ENCODE data around the gene TNIP2. TPM values are rescaled to one million over a fixed set of nuclear protein-coding genes. Genes with fewer than 3 reads are reported as not detected.

TNIP2 gene
- total RNA-seq, 1 experiment from 2014 or later = 56.5 TPM

DNA sequence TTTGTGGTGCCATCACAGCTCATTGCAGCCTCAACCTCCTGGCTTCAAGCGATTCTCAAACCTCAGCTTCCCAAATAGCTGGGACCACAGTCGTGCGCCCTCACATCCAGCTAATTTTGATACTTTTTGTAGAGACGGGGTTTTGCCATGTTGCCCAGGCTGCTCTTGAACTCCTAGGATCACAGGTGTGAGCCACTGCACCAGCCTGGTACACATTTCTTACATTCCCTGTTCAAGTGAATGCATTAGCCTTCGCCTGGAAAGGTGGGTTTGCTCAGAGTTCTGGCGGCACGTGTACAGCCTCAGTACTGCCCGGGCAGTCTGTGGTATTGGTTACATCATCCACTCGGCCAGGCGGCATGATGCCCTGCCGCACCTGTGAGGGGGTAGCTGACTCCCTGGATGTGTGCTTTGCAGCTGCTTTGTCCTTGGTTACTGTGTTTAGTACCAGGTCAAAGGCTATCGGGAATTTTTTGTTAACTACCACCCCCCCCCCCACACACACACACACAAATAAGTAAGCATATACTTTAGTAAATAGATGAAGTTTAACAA is 57.1 kb downstream of the TNIP2 start:
- no peak overlapping the region for H3K4me2 ChIP-seq (ENCODE audit: low read length)
- ChIA-PET CTCF (no interaction called here), POLR2A (ENCODE audit: unreplicated experiment) (no interaction called here)
- H3K9me3 ChIP-seq (ENCODE audit: low read length) = no peaks in the 10 kb centered on the region
- DNase-seq (no peak), ATAC-seq (no peak)
- no peak overlapping the region for H3K27ac ChIP-seq (ENCODE audit: low read length)
- no TSS peak for BruUV-seq (replicated peaks)
- no peak overlapping the region for H3K9ac ChIP-seq (ENCODE audit: low read length)
- no peak overlapping the region for H2AFZ ChIP-seq (ENCODE audit: low read length)
- no peaks in the 10 kb centered on the region for H3K4me1 ChIP-seq (ENCODE audit: insufficient read depth, low read length)
- TF ChIP-seq EZH2 (IDR thresholded peaks at IDR 0.05; ENCODE audit: low read length, unreplicated experiment) (no peak), CTCF (conservative IDR thresholded peaks at IDR 0.05; ENCODE audit: low read depth, low read length) (no peak)
- H3K27me3 ChIP-seq (ENCODE audit: low read length) = no peaks in the 10 kb centered on the region
- no peaks in the 10 kb centered on the region for H3K9me2 ChIP-seq (replicated peaks; ENCODE audit: low read length)
- H3F3A ChIP-seq (ENCODE audit: low read length, unreplicated experiment) = no peaks in the 10 kb centered on the region
- H3K79me2 ChIP-seq (ENCODE audit: low read length) = no peaks in the 10 kb centered on the region
- peaks cover 5% of the 10 kb centered on the region; the same call in 1 of the 2 replicates for H3K36me3 ChIP-seq (ENCODE audit: low read depth, low read length)
- no peak overlapping the region for H3K4me3 ChIP-seq (ENCODE audit: low read length)
- H4K20me1 ChIP-seq (ENCODE audit: low read length) = no peaks in the 10 kb centered on the region
- intact Hi-C loops (cut with micrococcal nuclease) = no loop called here

GRCh38 chr4:2698504-2698903 is 57.6 kb downstream of the TNIP2 start:
- BruUV-seq (replicated peaks) = no TSS peak
- POLR2A ChIA-PET (ENCODE audit: unreplicated experiment) = no interaction called here
- H2AFZ ChIP-seq (ENCODE audit: low read length) = no peak overlapping the region

DNA sequence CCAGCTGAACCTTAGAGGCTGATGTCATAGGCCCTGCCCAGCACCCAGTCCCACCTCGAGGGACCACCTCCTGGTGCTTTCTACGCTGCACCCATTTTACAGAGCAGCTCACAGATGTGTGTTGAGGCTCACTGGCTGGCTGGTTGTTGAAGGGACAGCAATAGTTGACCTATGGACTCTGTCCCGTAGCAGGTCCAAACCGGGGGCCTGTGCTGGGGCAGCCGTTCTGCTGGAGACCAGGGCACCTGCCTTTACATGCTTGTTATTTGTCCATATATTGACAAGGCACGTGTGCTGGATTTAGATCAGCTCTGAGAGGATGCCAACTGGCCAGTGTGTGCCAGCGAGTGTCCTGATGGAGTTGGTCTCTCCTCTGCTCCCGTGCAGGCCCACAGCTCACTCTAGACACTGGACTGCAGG is 58.1 kb downstream of the TNIP2 start:
- ChIA-PET POLR2A (ENCODE audit: unreplicated experiment) (no interaction called here), CTCF (no interaction called here)
- H3K27me3 ChIP-seq (ENCODE audit: low read length) = no peaks in the 10 kb centered on the region

More at GRCh38 chr4:2698504-2698903, 57.6 kb downstream of the TNIP2 start:
- no peak for ATAC-seq
- H3K9me2 ChIP-seq (replicated peaks; ENCODE audit: low read length) = no peaks in the 10 kb centered on the region
- H3K27me3 ChIP-seq (ENCODE audit: low read length) = no peaks in the 10 kb centered on the region
- H3K4me2 ChIP-seq (ENCODE audit: low read length) = no peak overlapping the region
- no peaks in the 10 kb centered on the region for H4K20me1 ChIP-seq (ENCODE audit: low read length)
- no peaks in the 10 kb centered on the region for H3K4me1 ChIP-seq (ENCODE audit: insufficient read depth, low read length)
- H3K4me3 ChIP-seq (ENCODE audit: low read length) = no peak overlapping the region
- no peak overlapping the region for H3K9ac ChIP-seq (ENCODE audit: low read length)
- no peaks in the 10 kb centered on the region for H3K79me2 ChIP-seq (ENCODE audit: low read length)
- CTCF ChIA-PET = no interaction called here
- H3F3A ChIP-seq (ENCODE audit: low read length, unreplicated experiment) = no peaks in the 10 kb centered on the region
- no peak for DNase-seq
- H3K9me3 ChIP-seq (ENCODE audit: low read length) = no peaks in the 10 kb centered on the region
- TF ChIP-seq CTCF (conservative IDR thresholded peaks at IDR 0.05; ENCODE audit: low read depth, low read length) (no peak), EZH2 (IDR thresholded peaks at IDR 0.05; ENCODE audit: low read length, unreplicated experiment) (no peak), EZH2phosphoT487 (IDR thresholded peaks at IDR 0.05; ENCODE audit: borderline replicate concordance, low read length) (no peak)
- H3K36me3 ChIP-seq (ENCODE audit: low read depth, low read length) = peaks cover 5% of the 10 kb centered on the region; the same call in 1 of the 2 replicates
- intact Hi-C loops (cut with micrococcal nuclease) = no loop called here
- no peak overlapping the region for H3K27ac ChIP-seq (ENCODE audit: low read length)

More for the DNA sequence above, 58.1 kb downstream of the TNIP2 start:
- Histone ChIP-seq H2AFZ (ENCODE audit: low read length) (no peak overlapping the region), H3K27ac (ENCODE audit: low read length) (no peak overlapping the region), H4K20me1 (ENCODE audit: low read length) (no peaks in the 10 kb centered on the region), H3F3A (ENCODE audit: low read length, unreplicated experiment) (no peaks in the 10 kb centered on the region), H3K9ac (ENCODE audit: low read length) (no peak overlapping the region), H3K9me3 (ENCODE audit: low read length) (no peaks in the 10 kb centered on the region), H3K4me3 (ENCODE audit: low read length) (no peak overlapping the region), H3K79me2 (ENCODE audit: low read length) (no peaks in the 10 kb centered on the region), H3K9me2 (replicated peaks; ENCODE audit: low read length) (no peaks in the 10 kb centered on the region), H3K4me2 (ENCODE audit: low read length) (no peak overlapping the region), H3K4me1 (ENCODE audit: insufficient read depth, low read length) (no peaks in the 10 kb centered on the region), H3K36me3 (ENCODE audit: low read depth, low read length) (peaks cover 5% of the 10 kb centered on the region; the same call in 1 of the 2 replicates)
- DNase-seq (no peak), ATAC-seq (no peak)
- BruUV-seq (replicated peaks) = no TSS peak
- intact Hi-C loops (cut with micrococcal nuclease) = no loop called here
- TF ChIP-seq EZH2phosphoT487 (IDR thresholded peaks at IDR 0.05; ENCODE audit: borderline replicate concordance, low read length) (no peak), CTCF (conservative IDR thresholded peaks at IDR 0.05; ENCODE audit: low read depth, low read length) (no peak), EZH2 (IDR thresholded peaks at IDR 0.05; ENCODE audit: low read length, unreplicated experiment) (no peak)
